HG02763 (cell line): Measurements from ENCODE around the gene ZNF503.

Experiments
- ATAC-seq: cut with Tn5 transposase; IDR thresholded peaks from one replicate; pipeline ENCODE4 v1.9.1; 2021; ENCODE audit warnings: mild to moderate bottlenecking, moderate library complexity; ENCODE audit not compliant: unreplicated experiment

ZNF503 gene

GRCh38 chr10:75407224-75407712 is 5.7 kb upstream of the ZNF503 start:
- no peak for ATAC-seq

GRCh38 chr10:75406462-75407223 is 5.1 kb upstream of the ZNF503 start:
- no peak for ATAC-seq

- ATAC-seq, result no peak
These were observed 4.3 kb upstream of the ZNF503 start for GRCh38 chr10:75405598-75406461.

GRCh38 chr10:75404815-75405597 is 3.4 kb upstream of the ZNF503 start:
- no peak for ATAC-seq

- no peak for ATAC-seq
These were observed 2.6 kb upstream of the ZNF503 start for GRCh38 chr10:75403939-75404814.

GRCh38 chr10:75403144-75403938 is 1.8 kb upstream of the ZNF503 start:
- no peak for ATAC-seq

GRCh38 chr10:75402486-75403143 is 1.1 kb upstream of the ZNF503 start:
- no peak for ATAC-seq

- ATAC-seq, result peak; percentile 26
These were observed 594 bp downstream of the ZNF503 start for GRCh38 chr10:75400771-75401568.

GRCh38 chr10:75400163-75400770 is 1.3 kb downstream of the ZNF503 start:
- no peak for ATAC-seq

- no peak for ATAC-seq
These were observed 2.0 kb downstream of the ZNF503 start for GRCh38 chr10:75399461-75400162.

- ATAC-seq, result no peak
These were observed 2.7 kb downstream of the ZNF503 start for GRCh38 chr10:75398692-75399460.

- ATAC-seq, result no peak
These were observed 3.3 kb downstream of the ZNF503 start for GRCh38 chr10:75398200-75398691.

GRCh38 chr10:75397496-75398199 is 3.9 kb downstream of the ZNF503 start:
- no peak for ATAC-seq

- ATAC-seq, result no peak
These were observed 4.7 kb downstream of the ZNF503 start for GRCh38 chr10:75396631-75397495.
